Measurements from ENCODE around the gene SELENOO. TPM values are rescaled to one million over a fixed set of nuclear protein-coding genes. Genes with fewer than 3 reads are reported as not detected.

The SELENOO gene
- total RNA-seq, 3 donors from 2014 or later = 24.3 to 32.3 (median 31.8) TPM

GRCh38 chr22:50185375-50186087 is 15.3 kb upstream of the SELENOO start, which contains the start of gene TRABD:
TSS of gene TRABD (plus strand) at chr22:50185913. CDS start at chr22:50193061, 7,148 bp downstream.
- peak within 1 kb of the TSS; percentile 67 to 79 (median 75) for H3K4me3 ChIP-seq
- no peak for TF ChIP-seq POLR2AphosphoS5 (IDR thresholded peaks at IDR 0.05)
- no peak for TF ChIP-seq POLR2A (IDR thresholded peaks at IDR 0.05)
- no peak for TF ChIP-seq CTCF (IDR thresholded peaks at IDR 0.05)
- H3K9me3 ChIP-seq = no peaks in the 10 kb centered on the region
- H3K36me3 ChIP-seq = no peaks in the 10 kb centered on the region
- H3K4me1 ChIP-seq = peaks cover 12 to 17% of the 10 kb centered on the region in 2 donors
- intact Hi-C loops (cut with DNase I; ENCODE audit: low total_unique reads) = loop anchor here (10.0 kb wide), 1 partner anchor 231 kb away; no protein-coding TSS in a partner anchor
- no peaks in the 10 kb centered on the region for H3K27me3 ChIP-seq
- peak within 1 kb of the TSS; percentile 69 to 75 for H3K27ac ChIP-seq
- DNase-seq (ENCODE audit: low spot score in 2 of 2) = peak; percentile 82 to 91

GRCh38 chr22:50186181-50186714 is 14.6 kb upstream of the SELENOO start:
- TF ChIP-seq CTCF (IDR thresholded peaks at IDR 0.05) = no peak
- no peak for TF ChIP-seq POLR2A (IDR thresholded peaks at IDR 0.05)
- no peak for TF ChIP-seq POLR2AphosphoS5 (IDR thresholded peaks at IDR 0.05)
- intact Hi-C loops (cut with DNase I; ENCODE audit: low total_unique reads) = loop anchor here (10.0 kb wide), 1 partner anchor 231 kb away; no protein-coding TSS in a partner anchor

GRCh38 chr22:50186761-50187523 is 13.9 kb upstream of the SELENOO start:
- DNase-seq (ENCODE audit: low spot score in 2 of 2) = no peak
- H3K4me1 ChIP-seq = peaks cover 18 to 27% of the 10 kb centered on the region in 2 donors
- intact Hi-C loops (cut with DNase I; ENCODE audit: low total_unique reads) = loop anchor here (10.0 kb wide), 1 partner anchor 232 kb away; no protein-coding TSS in a partner anchor

More at GRCh38 chr22:50186181-50186714, 14.6 kb upstream of the SELENOO start:
- Histone ChIP-seq H3K4me1 (peaks cover 18 to 24% of the 10 kb centered on the region in 2 donors), H3K27me3 (no peaks in the 10 kb centered on the region), H3K27ac (peak overlapping the region; percentile 69 to 75), H3K36me3 (no peaks in the 10 kb centered on the region), H3K9me3 (no peaks in the 10 kb centered on the region), H3K4me3 (peak overlapping the region; percentile 67 to 79 (median 75))
- DNase-seq (ENCODE audit: low spot score in 2 of 2) = no peak

GRCh38 chr22:50188356-50188755 is 12.5 kb upstream of the SELENOO start:
- H3K4me1 ChIP-seq = peaks cover 18 to 27% of the 10 kb centered on the region in 2 donors
- no peak for DNase-seq (ENCODE audit: low spot score in 2 of 2)
- H3K27me3 ChIP-seq = no peaks in the 10 kb centered on the region
- H3K9me3 ChIP-seq = no peaks in the 10 kb centered on the region
- no peaks in the 10 kb centered on the region for H3K36me3 ChIP-seq
- no peak overlapping the region for H3K27ac ChIP-seq
- no peak overlapping the region for H3K4me3 ChIP-seq
- TF ChIP-seq POLR2AphosphoS5 (IDR thresholded peaks at IDR 0.05) (no peak), CTCF (IDR thresholded peaks at IDR 0.05) (no peak), POLR2A (IDR thresholded peaks at IDR 0.05) (no peak)
- intact Hi-C loops (cut with DNase I; ENCODE audit: low total_unique reads) = loop anchor here (10.0 kb wide), 1 partner anchor 234 kb away; no protein-coding TSS in a partner anchor

More at GRCh38 chr22:50186761-50187523, 13.9 kb upstream of the SELENOO start:
- Histone ChIP-seq H3K27ac (peak overlapping the region; percentile 69 to 75), H3K27me3 (no peaks in the 10 kb centered on the region), H3K36me3 (no peaks in the 10 kb centered on the region), H3K9me3 (no peaks in the 10 kb centered on the region), H3K4me3 (peak overlapping the region; percentile 67 to 79 (median 75))
- TF ChIP-seq CTCF (IDR thresholded peaks at IDR 0.05) (no peak), POLR2AphosphoS5 (IDR thresholded peaks at IDR 0.05) (no peak), POLR2A (IDR thresholded peaks at IDR 0.05) (no peak)

All from breast epithelium (tissue), 4 donors.